ENCODE results near the gene SEC16A. TPM values are rescaled to one million over a fixed set of nuclear protein-coding genes. Genes with fewer than 3 reads are reported as not detected.

SEC16A gene
- total RNA-seq, 1 experiment from 2014 or later, result 56.4 TPM

DNA sequence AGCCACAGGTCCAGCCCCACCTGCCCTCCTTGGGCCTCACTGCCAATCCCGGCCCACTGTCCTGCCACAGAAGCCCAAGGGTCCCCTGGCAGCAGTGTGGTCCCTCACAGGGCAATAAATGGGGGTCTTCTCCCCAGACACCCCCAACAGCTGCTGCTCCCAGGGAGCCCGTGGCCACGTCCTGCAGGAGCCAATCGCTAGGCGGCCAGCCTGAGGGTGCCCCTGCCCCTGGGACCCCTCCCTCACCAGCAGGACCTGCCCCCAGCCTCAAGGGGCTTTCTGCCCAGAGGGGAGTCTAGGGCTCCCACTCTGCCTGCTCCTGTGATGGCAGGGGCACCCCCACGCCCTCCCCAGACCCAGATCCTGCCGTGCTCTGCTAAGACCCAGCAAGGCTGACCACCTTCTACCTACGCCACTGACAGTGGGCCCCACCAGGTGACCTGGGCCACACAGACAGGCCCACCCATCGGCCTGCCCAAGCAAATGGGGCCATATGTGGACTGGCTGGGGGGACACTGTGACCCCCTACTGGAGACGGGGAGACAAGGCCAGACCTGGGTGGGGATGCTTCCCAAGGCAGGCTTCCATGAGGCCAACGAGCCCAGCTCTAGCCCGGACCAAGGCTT is 46.0 kb upstream of the SEC16A start:
- H3K36me3 Mint-ChIP-seq (ENCODE audit: insufficient read depth in 1 of 3, low read depth in 3 of 3), result peaks cover 0 to 2% (median 0%) of the 10 kb centered on the region in 3 experiments; a peak in 2 of 7 replicates
- Histone ChIP-seq H3K27ac (ENCODE audit: insufficient read length, low read depth, low read length) (no peak overlapping the region), H3K18ac (ENCODE audit: insufficient read length, low read depth, low read length) (no peak overlapping the region), H2BK5ac (ENCODE audit: insufficient read length, low read length) (no peak overlapping the region), H4K20me1 (ENCODE audit: control insufficient read depth, insufficient read depth, insufficient read length) (no peaks in the 10 kb centered on the region), H2BK20ac (ENCODE audit: low read depth, low read length, poor library complexity, severe bottlenecking) (no peak overlapping the region), H3K9ac (ENCODE audit: extremely low read depth, insufficient read length, low read length) (no peak overlapping the region), H2AFZ (ENCODE audit: low read length) (no peak overlapping the region), H3K79me2 (ENCODE audit: insufficient read depth, low read length) (peaks cover 2% of the 10 kb centered on the region; the same call in 1 of the 2 replicates), H4K5ac (ENCODE audit: insufficient read length, low read depth, low read length) (no peak overlapping the region), H3K79me1 (ENCODE audit: insufficient read depth, low read depth, low read length, poor library complexity, severe bottlenecking) (peaks cover 4% of the 10 kb centered on the region), H4K8ac (replicated peaks; ENCODE audit: insufficient read length, low read depth, low read length) (no peak overlapping the region), H3K4me2 (ENCODE audit: insufficient read depth, insufficient read length, low read length) (no peak overlapping the region), H3K4ac (ENCODE audit: low read depth, low read length) (no peak overlapping the region), H3K23ac (ENCODE audit: insufficient read length, low read depth, low read length) (no peak overlapping the region), H3K27me3 (ENCODE audit: insufficient read depth, low read length) (no peaks in the 10 kb centered on the region), H3K23me2 (ENCODE audit: insufficient read length, low read depth, low read length, poor library complexity, severe bottlenecking) (no peaks in the 10 kb centered on the region), H2BK120ac (ENCODE audit: low read depth, low read length, poor library complexity, severe bottlenecking) (no peak overlapping the region), H2BK15ac (ENCODE audit: low read depth, low read length) (no peak overlapping the region), H3K14ac (ENCODE audit: insufficient read depth, low read length) (no peak overlapping the region), H3K9me3 (ENCODE audit: control insufficient read depth, low read depth, low read length) (no peaks in the 10 kb centered on the region), H3K4me1 (ENCODE audit: insufficient read depth, low read length) (no peaks in the 10 kb centered on the region), H3T11ph (ENCODE audit: low read length) (no peak overlapping the region), H2AK5ac (ENCODE audit: insufficient read length, low read length) (no peak overlapping the region), H4K91ac (ENCODE audit: insufficient read length, low read depth, low read length) (no peak overlapping the region), H2BK12ac (ENCODE audit: insufficient read length, low read depth, low read length) (no peak overlapping the region), H3K56ac (ENCODE audit: insufficient read length, low read depth, low read length) (no peak overlapping the region)
- H3K4me1 Mint-ChIP-seq, result peaks cover 5 to 30% of the 10 kb centered on the region in 2 experiments
- TF ChIP-seq, protein P1, sequence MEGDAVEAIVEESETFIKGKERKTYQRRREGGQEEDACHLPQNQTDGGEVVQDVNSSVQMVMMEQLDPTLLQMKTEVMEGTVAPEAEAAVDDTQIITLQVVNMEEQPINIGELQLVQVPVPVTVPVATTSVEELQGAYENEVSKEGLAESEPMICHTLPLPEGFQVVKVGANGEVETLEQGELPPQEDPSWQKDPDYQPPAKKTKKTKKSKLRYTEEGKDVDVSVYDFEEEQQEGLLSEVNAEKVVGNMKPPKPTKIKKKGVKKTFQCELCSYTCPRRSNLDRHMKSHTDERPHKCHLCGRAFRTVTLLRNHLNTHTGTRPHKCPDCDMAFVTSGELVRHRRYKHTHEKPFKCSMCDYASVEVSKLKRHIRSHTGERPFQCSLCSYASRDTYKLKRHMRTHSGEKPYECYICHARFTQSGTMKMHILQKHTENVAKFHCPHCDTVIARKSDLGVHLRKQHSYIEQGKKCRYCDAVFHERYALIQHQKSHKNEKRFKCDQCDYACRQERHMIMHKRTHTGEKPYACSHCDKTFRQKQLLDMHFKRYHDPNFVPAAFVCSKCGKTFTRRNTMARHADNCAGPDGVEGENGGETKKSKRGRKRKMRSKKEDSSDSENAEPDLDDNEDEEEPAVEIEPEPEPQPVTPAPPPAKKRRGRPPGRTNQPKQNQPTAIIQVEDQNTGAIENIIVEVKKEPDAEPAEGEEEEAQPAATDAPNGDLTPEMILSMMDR (conservative IDR thresholded peaks at IDR 0.05), result no peak
- DNase-seq, result no peak
- H3K27ac Mint-ChIP-seq, result no peak overlapping the region
- WGBS (ENCODE audit: extremely low coverage, insufficient read length, low lambda C conversion rate), result no CpG with 5 or more reads among the region's 12 CpGs
- H3K9me3 Mint-ChIP-seq, result peaks cover 6 to 8% of the 10 kb centered on the region in 2 experiments
- no peak overlapping the region for H3K4me3 Mint-ChIP-seq
- H3K27me3 Mint-ChIP-seq (ENCODE audit: low read depth), result no peaks in the 10 kb centered on the region
